Neural progenitor cell (in vitro differentiated cells): ENCODE measurements around the gene MTHFD2L.

Source experiments
- EZH2 ChIP-seq: fragments of 200-600 bp; sonication (generic); IDR thresholded peaks from 2 replicates; pipeline ENCODE4 v1.6.1; 2017; ENCODE audit warnings: antibody characterized with exemption, mild to moderate bottlenecking, moderate library complexity
- TF ChIP-seq, protein P1 (sequence below): fragments of 200-600 bp; sonication (generic); IDR thresholded peaks from 2 replicates; pipeline ENCODE4 v1.5.1; 2017; ENCODE audit warnings: antibody characterized with exemption, mild to moderate bottlenecking

DNA sequence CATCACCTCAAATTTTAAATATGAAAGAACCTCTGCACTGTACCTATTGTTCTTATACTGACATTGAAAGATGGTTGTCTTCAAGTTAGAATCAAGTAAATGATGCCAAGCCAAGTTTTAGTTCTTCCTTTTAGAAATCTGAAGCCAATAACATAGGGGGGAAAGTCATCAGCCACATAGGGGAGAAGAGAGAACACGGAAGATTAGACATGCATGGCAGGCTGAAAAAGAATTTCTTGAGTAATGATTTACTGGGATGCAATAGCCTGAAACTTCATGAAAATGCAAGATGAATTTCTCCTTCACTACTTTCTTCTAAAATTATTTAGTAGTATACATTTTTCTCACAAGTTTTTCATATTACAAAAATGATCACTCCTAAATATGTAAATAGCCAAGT, 136.8 kb downstream of the MTHFD2L start:
- TF ChIP-seq, protein P1, sequence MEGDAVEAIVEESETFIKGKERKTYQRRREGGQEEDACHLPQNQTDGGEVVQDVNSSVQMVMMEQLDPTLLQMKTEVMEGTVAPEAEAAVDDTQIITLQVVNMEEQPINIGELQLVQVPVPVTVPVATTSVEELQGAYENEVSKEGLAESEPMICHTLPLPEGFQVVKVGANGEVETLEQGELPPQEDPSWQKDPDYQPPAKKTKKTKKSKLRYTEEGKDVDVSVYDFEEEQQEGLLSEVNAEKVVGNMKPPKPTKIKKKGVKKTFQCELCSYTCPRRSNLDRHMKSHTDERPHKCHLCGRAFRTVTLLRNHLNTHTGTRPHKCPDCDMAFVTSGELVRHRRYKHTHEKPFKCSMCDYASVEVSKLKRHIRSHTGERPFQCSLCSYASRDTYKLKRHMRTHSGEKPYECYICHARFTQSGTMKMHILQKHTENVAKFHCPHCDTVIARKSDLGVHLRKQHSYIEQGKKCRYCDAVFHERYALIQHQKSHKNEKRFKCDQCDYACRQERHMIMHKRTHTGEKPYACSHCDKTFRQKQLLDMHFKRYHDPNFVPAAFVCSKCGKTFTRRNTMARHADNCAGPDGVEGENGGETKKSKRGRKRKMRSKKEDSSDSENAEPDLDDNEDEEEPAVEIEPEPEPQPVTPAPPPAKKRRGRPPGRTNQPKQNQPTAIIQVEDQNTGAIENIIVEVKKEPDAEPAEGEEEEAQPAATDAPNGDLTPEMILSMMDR: no peak
- TF ChIP-seq EZH2: no peak
